HG03354 (cell line): ENCODE data around the gene SPHK2.
"Not testable (repeated sequence)": the region's sequence is repeated elsewhere in the genome, so short reads cannot be mapped to it uniquely, and the experiment has no call there.

Source experiments
- ATAC-seq: cut with Tn5 transposase; IDR thresholded peaks from one replicate; pipeline ENCODE4 v1.9.1; 2021; ENCODE audit warnings: mild to moderate bottlenecking; ENCODE audit not compliant: unreplicated experiment, poor library complexity, severe bottlenecking

The SPHK2 gene

GRCh38 chr19:48618916-48619691 lies at the start of gene SPHK2, which contains the start of gene RPL18:
Gene SPHK2, plus strand, starts transcription at chr19:48619506. Its CDS starts 1,009 bp downstream, at chr19:48620515.
Gene RPL18, minus strand, starts transcription at chr19:48619178. Its CDS starts 35 bp downstream, at chr19:48619143.
- ATAC-seq, result peak; percentile 84

- no peak for ATAC-seq
These were observed 49.5 kb upstream of the SPHK2 start for GRCh38 chr19:48569814-48570213.

GRCh38 chr19:48571378-48572162 lies 47.7 kb upstream of the SPHK2 start:
- no peak for ATAC-seq

GRCh38 chr19:48573163-48573505 lies 46.2 kb upstream of the SPHK2 start:
- ATAC-seq, result no peak

GRCh38 chr19:48575931-48576622 lies 43.2 kb upstream of the SPHK2 start:
- ATAC-seq, result no peak

GRCh38 chr19:48577908-48578307 lies 41.4 kb upstream of the SPHK2 start:
- not testable (repeated sequence) for ATAC-seq

GRCh38 chr19:48578891-48579290 lies 40.4 kb upstream of the SPHK2 start:
- no peak for ATAC-seq

- ATAC-seq, result no peak
These were observed 37.1 kb upstream of the SPHK2 start for GRCh38 chr19:48582168-48582567.

GRCh38 chr19:48587387-48587786 lies 31.9 kb upstream of the SPHK2 start:
- no peak for ATAC-seq

- ATAC-seq, result no peak
These were observed 30.5 kb upstream of the SPHK2 start for GRCh38 chr19:48588670-48589401.

GRCh38 chr19:48591021-48591420 lies 28.3 kb upstream of the SPHK2 start:
- no peak for ATAC-seq

GRCh38 chr19:48595171-48595570 lies 24.1 kb upstream of the SPHK2 start:
- no peak for ATAC-seq

GRCh38 chr19:48595833-48596232 lies 23.5 kb upstream of the SPHK2 start:
- ATAC-seq, result no peak

GRCh38 chr19:48596237-48596636 lies 23.1 kb upstream of the SPHK2 start:
- ATAC-seq, result no peak

GRCh38 chr19:48596679-48597465 lies 22.4 kb upstream of the SPHK2 start:
- ATAC-seq, result no peak

GRCh38 chr19:48598996-48599700 lies 20.2 kb upstream of the SPHK2 start:
- ATAC-seq, result no peak

GRCh38 chr19:48600679-48601417 lies 18.5 kb upstream of the SPHK2 start:
- no peak for ATAC-seq

GRCh38 chr19:48603001-48603400 lies 16.3 kb upstream of the SPHK2 start:
- no peak for ATAC-seq
